MM.1S (cell line): ENCODE results near the gene LIG3.
"Not testable (repeated sequence)": the region's sequence is repeated elsewhere in the genome, so short reads cannot be mapped to it uniquely, and the experiment has no call there.

Experiments
- DNase-seq: peaks from one replicate; pipeline ENCODE4 v3.0.0-alpha.2; 2015
- H2AFZ ChIP-seq: fragments of 300-600 bp; sonication (generic); 2 replicates; pipeline ENCODE4 v1.6.0; 2016; ENCODE audit warnings: antibody characterized with exemption, low read length
- H3F3A ChIP-seq: fragments of 300-600 bp; sonication (generic); 2 replicates; pipeline ENCODE4 v1.6.1; 2016; ENCODE audit warnings: mild to moderate bottlenecking, antibody characterized with exemption, low read length, moderate library complexity, mixed read lengths; ENCODE audit not compliant: insufficient read depth
- H3K27ac ChIP-seq: fragments of 300-600 bp; sonication (generic); 2 replicates; pipeline ENCODE4 v1.5.1; 2016; ENCODE audit warnings: mild to moderate bottlenecking, low read length
- H3K27me3 ChIP-seq: fragments of 300-600 bp; sonication (generic); replicated peaks from 2 replicates; pipeline ENCODE4 v1.6.0; 2016; ENCODE audit warnings: low read length; ENCODE audit not compliant: insufficient read depth
- H3K36me3 ChIP-seq: fragments of 300-600 bp; sonication (generic); replicated peaks from 2 replicates; pipeline ENCODE4 v1.6.1; 2016; ENCODE audit warnings: mild to moderate bottlenecking, low read length, mixed read lengths; ENCODE audit not compliant: insufficient read depth
- H3K4me1 ChIP-seq: fragments of 300-600 bp; sonication (generic); 2 replicates; pipeline ENCODE4 v1.6.1; 2016; ENCODE audit warnings: low read length, mixed read lengths
- H3K4me2 ChIP-seq: fragments of 300-600 bp; sonication (generic); 2 replicates; pipeline ENCODE4 v1.6.0; 2016; ENCODE audit warnings: low read depth, low read length
- H3K4me3 ChIP-seq: fragments of 300-600 bp; sonication (generic); 2 replicates; pipeline ENCODE4 v1.5.1; 2016; ENCODE audit warnings: low read length, mixed read lengths
- H3K79me2 ChIP-seq: fragments of 300-600 bp; sonication (generic); 2 replicates; pipeline ENCODE4 v1.6.1; 2016; ENCODE audit warnings: mixed run types, low read length, mixed read lengths
- H3K9ac ChIP-seq: fragments of 300-600 bp; sonication (generic); 2 replicates; pipeline ENCODE4 v1.6.1; 2016; ENCODE audit warnings: low read length, mixed read lengths
- H3K9me2 ChIP-seq: fragments of 300-600 bp; sonication (generic); replicated peaks from 2 replicates; pipeline ENCODE4 v1.6.1; 2016; ENCODE audit warnings: mild to moderate bottlenecking, low read length, mixed read lengths; ENCODE audit not compliant: insufficient read depth
- H3K9me3 ChIP-seq: fragments of 300-600 bp; sonication (generic); replicated peaks from 2 replicates; pipeline ENCODE4 v1.6.1; 2016; ENCODE audit warnings: mild to moderate bottlenecking, low read length, mixed read lengths; ENCODE audit not compliant: insufficient read depth
- H4K20me1 ChIP-seq: fragments of 300-600 bp; sonication (generic); 2 replicates; pipeline ENCODE4 v1.6.1; 2016; ENCODE audit warnings: mild to moderate bottlenecking, low read length, moderate library complexity, mixed read lengths; ENCODE audit not compliant: insufficient read depth
- EZH2 ChIP-seq: fragments of 300-600 bp; sonication (generic); optimal IDR thresholded peaks from 2 replicates; pipeline ENCODE3; 2017; ENCODE audit warnings: low read depth, mild to moderate bottlenecking, antibody characterized with exemption, low read length, mixed read lengths
- EZH2phosphoT487 ChIP-seq: fragments of 300-600 bp; sonication (generic); IDR thresholded peaks from 2 replicates; pipeline ENCODE4 v1.6.1; 2018; ENCODE audit warnings: antibody characterized with exemption, low read length
- TF ChIP-seq, protein P1 (sequence below): fragments of 300-600 bp; sonication (generic); IDR thresholded peaks from 2 replicates; pipeline ENCODE4 v1.5.1; 2016; ENCODE audit warnings: antibody characterized with exemption, low read length, mixed read lengths

Gene LIG3

GRCh38 chr17:34980353-34980680 lies at the start of gene LIG3:
Gene LIG3, plus strand, starts transcription at chr17:34980512. Its CDS starts 2,494 bp downstream, at chr17:34983006.
- Histone ChIP-seq H3K9me3 (no peaks in the 10 kb centered on the region), H3K79me2 (peaks cover 40% of the 10 kb centered on the region), H3K4me1 (0 out of 2 replicates have a peak, but pooled peaks cover 11% of the 10 kb centered on the region), H2AFZ (peak within 1 kb of the TSS; percentile 75), H3F3A (peaks cover 5% of the 10 kb centered on the region; the same call in 1 of the 2 replicates), H3K4me2 (peak within 1 kb of the TSS; percentile 87), H3K4me3 (peak within 1 kb of the TSS; percentile 73), H3K36me3 (no peaks in the 10 kb centered on the region; the same call in 1 of the 2 replicates), H3K9ac (peak within 1 kb of the TSS; percentile 98), H3K9me2 (no peaks in the 10 kb centered on the region), H3K27me3 (no peaks in the 10 kb centered on the region), H3K27ac (peak within 1 kb of the TSS; percentile 88), H4K20me1 (no peaks in the 10 kb centered on the region)
- DNase-seq, result peak; percentile 96
- no peak for TF ChIP-seq EZH2phosphoT487
- TF ChIP-seq, protein P1, sequence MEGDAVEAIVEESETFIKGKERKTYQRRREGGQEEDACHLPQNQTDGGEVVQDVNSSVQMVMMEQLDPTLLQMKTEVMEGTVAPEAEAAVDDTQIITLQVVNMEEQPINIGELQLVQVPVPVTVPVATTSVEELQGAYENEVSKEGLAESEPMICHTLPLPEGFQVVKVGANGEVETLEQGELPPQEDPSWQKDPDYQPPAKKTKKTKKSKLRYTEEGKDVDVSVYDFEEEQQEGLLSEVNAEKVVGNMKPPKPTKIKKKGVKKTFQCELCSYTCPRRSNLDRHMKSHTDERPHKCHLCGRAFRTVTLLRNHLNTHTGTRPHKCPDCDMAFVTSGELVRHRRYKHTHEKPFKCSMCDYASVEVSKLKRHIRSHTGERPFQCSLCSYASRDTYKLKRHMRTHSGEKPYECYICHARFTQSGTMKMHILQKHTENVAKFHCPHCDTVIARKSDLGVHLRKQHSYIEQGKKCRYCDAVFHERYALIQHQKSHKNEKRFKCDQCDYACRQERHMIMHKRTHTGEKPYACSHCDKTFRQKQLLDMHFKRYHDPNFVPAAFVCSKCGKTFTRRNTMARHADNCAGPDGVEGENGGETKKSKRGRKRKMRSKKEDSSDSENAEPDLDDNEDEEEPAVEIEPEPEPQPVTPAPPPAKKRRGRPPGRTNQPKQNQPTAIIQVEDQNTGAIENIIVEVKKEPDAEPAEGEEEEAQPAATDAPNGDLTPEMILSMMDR, result no peak
- no peak for TF ChIP-seq EZH2

GRCh38 chr17:34950780-34951179 lies 29.5 kb upstream of the LIG3 start:
- not testable (repeated sequence) for H2AFZ ChIP-seq, DNase-seq, H3K4me3 ChIP-seq, H3K36me3 ChIP-seq, H3K9me3 ChIP-seq, H3K4me1 ChIP-seq, H3K27ac ChIP-seq, H3K27me3 ChIP-seq, H3K9me2 ChIP-seq, H3K9ac ChIP-seq, H3K4me2 ChIP-seq, H3F3A ChIP-seq, H3K79me2 ChIP-seq, H4K20me1 ChIP-seq

- Histone ChIP-seq H2AFZ (no peak overlapping the region), H3K36me3 (no peaks in the 10 kb centered on the region), H4K20me1 (no peaks in the 10 kb centered on the region), H3K9me3 (no peaks in the 10 kb centered on the region), H3K27me3 (no peaks in the 10 kb centered on the region), H3K79me2 (peaks cover 21% of the 10 kb centered on the region), H3F3A (no peaks in the 10 kb centered on the region), H3K4me1 (peaks cover 14% of the 10 kb centered on the region; the same call in 1 of the 2 replicates), H3K4me3 (no peak overlapping the region), H3K4me2 (no peak overlapping the region), H3K9ac (no peak overlapping the region), H3K27ac (no peak overlapping the region), H3K9me2 (no peaks in the 10 kb centered on the region)
- DNase-seq, result no peak
- TF ChIP-seq EZH2, result no peak
- TF ChIP-seq EZH2phosphoT487, result no peak
- TF ChIP-seq, protein P1, result no peak
Measured at GRCh38 chr17:34958438-34958837, 21.9 kb upstream of the LIG3 start.

GRCh38 chr17:34961093-34961911 lies 19.0 kb upstream of the LIG3 start, which contains the start of the genes CCT6B and ZNF830:
Gene CCT6B, minus strand, starts transcription at chr17:34961460. Its CDS starts 67 bp downstream, at chr17:34961393.
Gene ZNF830, plus strand, starts transcription at chr17:34961540. Its CDS starts 27 bp downstream, at chr17:34961567.
- H3K4me1 ChIP-seq, result peaks cover 14% of the 10 kb centered on the region; the same call in 1 of the 2 replicates
- H3K9ac ChIP-seq, result peak within 1 kb of the TSS; percentile 90
- no peaks in the 10 kb centered on the region for H3K9me3 ChIP-seq
- peak within 1 kb of the TSS; percentile 84 for H3K4me3 ChIP-seq
- no peaks in the 10 kb centered on the region for H4K20me1 ChIP-seq
- no peak for TF ChIP-seq EZH2
- TF ChIP-seq, protein P1, result no peak
- TF ChIP-seq EZH2phosphoT487, result no peak
- H3K4me2 ChIP-seq, result peak within 1 kb of the TSS; percentile 84
- H3K36me3 ChIP-seq, result 0 out of 2 replicates have a peak, but pooled peaks cover 4% of the 10 kb centered on the region
- H3K9me2 ChIP-seq, result no peaks in the 10 kb centered on the region
- DNase-seq, result peak; percentile 97
- no peaks in the 10 kb centered on the region for H3K27me3 ChIP-seq
- H3K27ac ChIP-seq, result peak within 1 kb of the TSS; percentile 82
- H3F3A ChIP-seq, result no peaks in the 10 kb centered on the region
- peak within 1 kb of the TSS; percentile 83 for H2AFZ ChIP-seq
- H3K79me2 ChIP-seq, result peaks cover 22% of the 10 kb centered on the region
